GM23248 (cell line): ENCODE data around the gene ISOC1. TPM values are rescaled to one million over a fixed set of nuclear protein-coding genes. Genes with fewer than 3 reads are reported as not detected.

ENCODE experiments used
- DNase-seq: peaks from one replicate; pipeline ENCODE4 v3.0.0-alpha.2; 2015
- H2AFZ ChIP-seq: fragments of 200-600 bp; sonication (generic); 2 replicates; pipeline ENCODE4 v1.6.1; 2016; ENCODE audit warnings: antibody characterized with exemption
- H3F3A ChIP-seq: fragments of 200-600 bp; sonication (generic); 2 replicates; pipeline ENCODE4 v1.6.1; 2016; ENCODE audit warnings: mild to moderate bottlenecking, antibody characterized with exemption, mixed run types; ENCODE audit not compliant: insufficient read depth
- H3K27ac ChIP-seq: fragments of 200-600 bp; sonication (generic); 2 replicates; pipeline ENCODE4 v1.5.1; 2016; ENCODE audit warnings: mild to moderate bottlenecking
- H3K27me3 ChIP-seq: fragments of 200-600 bp; sonication (generic); replicated peaks from 2 replicates; pipeline ENCODE4 v1.6.1; 2016; ENCODE audit warnings: mild to moderate bottlenecking; ENCODE audit not compliant: insufficient read depth
- H3K36me3 ChIP-seq: fragments of 200-600 bp; sonication (generic); 2 replicates; pipeline ENCODE4 v1.6.1; 2016; ENCODE audit warnings: low read depth, mild to moderate bottlenecking
- H3K4me1 ChIP-seq: fragments of 200-600 bp; sonication (generic); 2 replicates; pipeline ENCODE4 v1.6.1; 2016; ENCODE audit warnings: mild to moderate bottlenecking; ENCODE audit not compliant: insufficient read depth
- H3K4me2 ChIP-seq: fragments of 200-600 bp; sonication (generic); one replicate; pipeline ENCODE4 v1.6.1; 2016; ENCODE audit warnings: mild to moderate bottlenecking; ENCODE audit not compliant: unreplicated experiment
- H3K4me3 ChIP-seq: fragments of 200-600 bp; sonication (generic); 2 replicates; pipeline ENCODE4 v1.5.1; 2016; ENCODE audit warnings: mild to moderate bottlenecking
- H3K79me2 ChIP-seq: fragments of 200-600 bp; sonication (generic); 2 replicates; pipeline ENCODE4 v1.6.1; 2016; ENCODE audit warnings: mild to moderate bottlenecking; ENCODE audit not compliant: insufficient read depth
- H3K9ac ChIP-seq: fragments of 200-600 bp; sonication (generic); 2 replicates; pipeline ENCODE4 v1.6.1; 2016; ENCODE audit warnings: mild to moderate bottlenecking
- H3K9me2 ChIP-seq: fragments of 200-600 bp; sonication (generic); 2 replicates; pipeline ENCODE4 v1.6.1; 2016; ENCODE audit warnings: mixed run types, mild to moderate bottlenecking, moderate library complexity; ENCODE audit not compliant: insufficient read depth
- H3K9me3 ChIP-seq: fragments of 200-600 bp; sonication (generic); one replicate; pipeline ENCODE4 v1.6.1; 2017; ENCODE audit warnings: low read depth
- H4K20me1 ChIP-seq: fragments of 200-600 bp; sonication (generic); 2 replicates; pipeline ENCODE4 v1.6.0; 2016; ENCODE audit not compliant: insufficient read depth
- EZH2 ChIP-seq: fragments of 200-600 bp; sonication (generic); IDR thresholded peaks from 2 replicates; pipeline ENCODE4 v1.6.1; 2018; ENCODE audit warnings: antibody characterized with exemption, mild to moderate bottlenecking; ENCODE audit not compliant: insufficient read depth, poor library complexity, severe bottlenecking
- EZH2phosphoT487 ChIP-seq: fragments of 200-600 bp; sonication (generic); IDR thresholded peaks from 2 replicates; pipeline ENCODE4 v1.6.1; 2018; ENCODE audit warnings: antibody characterized with exemption, moderate library complexity, mild to moderate bottlenecking, low read depth; ENCODE audit not compliant: insufficient read depth
- WGBS, 2 experiments: methylation state at CpG; one replicate each; pipeline ENCODE4 v1.1.6; 2015 to 2017; ENCODE audit warnings: low lambda C conversion rate in 2 of 2, low coverage in 1 of 2; ENCODE audit errors: missing lambda C conversion rate in 2 of 2; 5-methylcytosine and 5-hydroxymethylcytosine counted together
- in situ Hi-C: fragments of 300-500 bp; cut with MboI; formaldehyde crosslinking; loops from 2 replicates; pipeline ENCODE4 v1.15.0; 2020
- polyA plus RNA-seq: library from polyadenylated mRNA; unstranded; fragments of >200 nt; fragmentation: Nextera tagmentation; extraction: Ambion mirVana; gene quantifications from 2 replicates; pipeline ENCODE4 v1.2.1, GENCODE V29; 2016
- total RNA-seq: library from RNA; depleted of rRNA; stranded (reverse); fragments of >200 nt; shearing (Covaris generic); gene quantifications from 2 replicates; pipeline ENCODE4 v1.2.3, GENCODE V29; 2014

Gene ISOC1
- total and polyA plus RNA-seq, 2 experiments from 2014 or later = 6.2 to 11.5 TPM

GRCh38 chr5:129097498-129098296 is 3.1 kb downstream of the ISOC1 start:
- Histone ChIP-seq H3K27me3 (no peaks in the 10 kb centered on the region), H3K36me3 (no peaks in the 10 kb centered on the region), H2AFZ (no peak overlapping the region), H3K9me3 (no peaks in the 10 kb centered on the region), H3K4me3 (no peak overlapping the region), H3K4me1 (no peaks in the 10 kb centered on the region), H4K20me1 (no peaks in the 10 kb centered on the region), H3F3A (peaks cover 6% of the 10 kb centered on the region; the same call in 1 of the 2 replicates), H3K9ac (no peak overlapping the region), H3K79me2 (no peaks in the 10 kb centered on the region), H3K27ac (no peak overlapping the region), H3K9me2 (no peaks in the 10 kb centered on the region), H3K4me2 (no peak overlapping the region)
- no peak for DNase-seq
- TF ChIP-seq EZH2phosphoT487 (no peak), EZH2 (no peak)
- 97% methylated on average over 11 of the region's 11 CpGs for WGBS, 2 experiments
- in situ Hi-C loops = no loop called here

GRCh38 chr5:129098488-129099183 is 4.1 kb downstream of the ISOC1 start:
- 96 to 98% methylated on average over 3 of the region's 3 CpGs for WGBS, 2 experiments
- H2AFZ ChIP-seq = no peak overlapping the region
- in situ Hi-C loops = no loop called here
- H3K4me2 ChIP-seq = no peak overlapping the region
- no peak overlapping the region for H3K4me3 ChIP-seq
- H3K27me3 ChIP-seq = no peaks in the 10 kb centered on the region
- H4K20me1 ChIP-seq = no peaks in the 10 kb centered on the region
- no peak overlapping the region for H3K27ac ChIP-seq
- TF ChIP-seq EZH2phosphoT487 = no peak
- TF ChIP-seq EZH2 = no peak
- H3K9me3 ChIP-seq = no peaks in the 10 kb centered on the region
- H3F3A ChIP-seq = peaks cover 4% of the 10 kb centered on the region; the same call in 1 of the 2 replicates
- H3K36me3 ChIP-seq = no peaks in the 10 kb centered on the region
- H3K79me2 ChIP-seq = no peaks in the 10 kb centered on the region
- no peak overlapping the region for H3K9ac ChIP-seq
- no peak for DNase-seq
- no peaks in the 10 kb centered on the region for H3K4me1 ChIP-seq
- no peaks in the 10 kb centered on the region for H3K9me2 ChIP-seq

- Histone ChIP-seq H3K27me3 (no peaks in the 10 kb centered on the region), H3K4me1 (no peaks in the 10 kb centered on the region), H4K20me1 (no peaks in the 10 kb centered on the region), H3K9me2 (no peaks in the 10 kb centered on the region; the same call in 1 of the 2 replicates), H3K36me3 (no peaks in the 10 kb centered on the region), H3K79me2 (no peaks in the 10 kb centered on the region), H3K9ac (no peak overlapping the region), H3K4me3 (no peak overlapping the region), H3K4me2 (no peak overlapping the region), H3K9me3 (no peaks in the 10 kb centered on the region), H3K27ac (no peak overlapping the region), H2AFZ (no peak overlapping the region), H3F3A (no peaks in the 10 kb centered on the region)
- WGBS, 2 experiments = 97 to 100% methylated on average over 1 of the region's 1 CpG
- TF ChIP-seq EZH2 = no peak
- no peak for TF ChIP-seq EZH2phosphoT487
- in situ Hi-C loops = no loop called here
- DNase-seq = no peak
Observed at GRCh38 chr5:129099184-129099569, 4.6 kb downstream of the ISOC1 start.

- no peak for DNase-seq
- in situ Hi-C loops = no loop called here
Observed at GRCh38 chr5:129101794-129102193, 7.2 kb downstream of the ISOC1 start.

More at GRCh38 chr5:129101794-129102193, 7.2 kb downstream of the ISOC1 start:
- Histone ChIP-seq H3F3A (no peaks in the 10 kb centered on the region), H4K20me1 (no peaks in the 10 kb centered on the region), H3K4me3 (no peak overlapping the region), H3K27me3 (no peaks in the 10 kb centered on the region), H3K9me2 (peaks cover 5% of the 10 kb centered on the region), H3K27ac (no peak overlapping the region), H3K9ac (no peak overlapping the region), H3K36me3 (no peaks in the 10 kb centered on the region), H3K79me2 (no peaks in the 10 kb centered on the region), H3K4me2 (no peak overlapping the region), H3K9me3 (no peaks in the 10 kb centered on the region), H2AFZ (no peak overlapping the region), H3K4me1 (no peaks in the 10 kb centered on the region)
- WGBS, 2 experiments = 90 to 92% methylated on average over 2 of the region's 2 CpGs
- TF ChIP-seq EZH2phosphoT487 = no peak
- TF ChIP-seq EZH2 = no peak
